ENCODE results near the gene HSPD1. TPM values are rescaled to one million over a fixed set of nuclear protein-coding genes. Genes with fewer than 3 reads are reported as not detected.
"Not testable (repeated sequence)": the region's sequence is repeated elsewhere in the genome, so short reads cannot be mapped to it uniquely, and the experiment has no call there.

HSPD1 gene
- total RNA-seq, 1 experiment from 2014 or later, result 452 TPM

DNA sequence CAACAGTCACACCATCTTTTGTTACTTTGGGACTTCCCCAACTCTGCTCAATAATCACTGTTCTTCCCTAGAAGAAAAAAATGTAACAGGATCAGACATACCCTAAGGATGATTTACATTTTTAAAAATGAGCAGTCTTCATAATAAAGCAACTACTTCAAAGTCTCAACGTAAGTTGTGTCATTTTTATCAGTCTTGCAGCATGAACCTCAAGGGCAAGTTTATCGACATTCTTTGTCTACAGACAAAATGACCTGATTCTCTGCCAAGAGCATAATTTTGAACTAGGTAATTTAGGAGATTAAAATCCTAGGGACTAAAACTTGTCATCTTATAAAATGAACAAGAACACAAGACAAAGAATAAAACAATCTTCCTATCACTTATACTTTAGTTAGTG, 2.3 kb downstream of the HSPD1 start:
- DNase-seq (ENCODE audit: low spot score), result no peak

- no peak for DNase-seq (ENCODE audit: low spot score)
These were observed 2.9 kb downstream of the HSPD1 start for GRCh38 chr2:197496695-197497094.

DNA sequence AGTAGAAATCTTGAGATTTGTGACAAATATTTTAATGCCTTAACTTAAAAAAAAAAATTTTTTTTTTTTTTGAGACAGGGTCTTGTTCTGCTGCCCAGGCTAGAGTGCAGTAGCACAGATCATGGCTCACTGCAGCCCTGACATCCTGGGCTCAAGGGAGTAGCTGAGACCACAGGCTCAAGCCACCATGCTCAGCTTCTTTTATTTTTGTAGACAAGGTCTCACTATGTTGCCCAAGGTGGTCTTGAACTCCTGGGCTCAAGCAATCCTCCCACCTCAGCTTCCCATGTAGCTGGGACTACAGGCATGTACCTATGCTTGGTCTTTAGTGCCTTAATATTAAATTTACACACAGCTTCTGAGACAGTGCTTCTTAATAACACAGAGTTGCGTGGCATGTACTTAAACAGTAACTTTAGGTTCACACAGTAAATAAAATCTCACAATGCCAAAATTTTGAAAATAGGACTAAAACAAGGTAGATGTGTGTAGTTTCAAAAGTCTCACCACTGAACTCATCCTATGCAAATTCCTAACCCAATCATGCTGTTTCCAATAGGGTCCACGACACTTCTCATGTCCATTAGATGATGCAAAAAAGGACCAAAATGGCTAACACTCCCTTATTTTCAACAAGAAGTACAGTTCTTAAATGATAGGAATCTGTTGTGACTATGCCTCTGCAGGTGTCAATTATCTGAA, 4.1 kb downstream of the HSPD1 start:
- no peak for DNase-seq (ENCODE audit: low spot score)

- DNase-seq (ENCODE audit: low spot score), result no peak
These were observed 12.3 kb downstream of the HSPD1 start for GRCh38 chr2:197487385-197487784.

DNA sequence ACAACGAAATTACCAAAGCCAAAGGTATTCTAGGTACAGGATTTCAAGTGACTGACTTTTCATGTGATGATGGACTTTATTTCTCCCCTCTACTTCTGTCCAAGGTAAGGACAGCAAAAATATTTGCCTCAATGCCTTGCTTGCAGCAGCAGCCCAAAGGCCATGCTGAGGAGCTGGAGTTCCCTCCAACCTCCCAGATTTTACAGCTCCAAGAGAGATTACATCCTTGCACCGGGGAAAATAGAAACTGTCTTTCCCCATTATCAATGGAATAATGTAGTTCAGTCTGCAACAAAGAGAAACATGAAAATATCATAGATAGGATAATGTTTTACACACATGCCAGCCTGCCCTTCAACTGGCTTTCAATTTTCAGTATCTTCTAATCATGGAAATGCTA, 13.5 kb downstream of the HSPD1 start:
- no peak for DNase-seq (ENCODE audit: low spot score)

DNA sequence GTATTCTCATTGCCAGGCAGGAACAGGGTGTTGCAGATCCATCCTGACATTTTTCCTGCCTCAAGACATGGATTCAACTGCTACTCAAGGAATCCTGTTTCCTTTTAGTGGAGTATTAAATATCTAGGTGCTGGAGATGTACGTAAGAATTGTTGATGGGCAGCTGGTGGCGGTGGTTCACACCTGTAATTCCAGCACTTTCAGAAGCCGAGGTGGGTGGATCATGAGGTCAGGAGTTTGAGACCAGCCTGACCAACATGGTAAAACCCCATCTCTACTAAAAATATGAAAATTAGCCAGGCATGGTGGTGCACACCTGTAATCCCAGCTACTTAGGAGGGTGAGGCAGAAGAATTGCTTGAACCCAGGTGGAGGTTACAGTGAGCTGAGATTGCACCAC, 15.4 kb downstream of the HSPD1 start:
- DNase-seq (ENCODE audit: low spot score), result not testable (repeated sequence)

- DNase-seq (ENCODE audit: low spot score), result no peak
These were observed 19.2 kb downstream of the HSPD1 start for GRCh38 chr2:197480165-197481036.

DNA sequence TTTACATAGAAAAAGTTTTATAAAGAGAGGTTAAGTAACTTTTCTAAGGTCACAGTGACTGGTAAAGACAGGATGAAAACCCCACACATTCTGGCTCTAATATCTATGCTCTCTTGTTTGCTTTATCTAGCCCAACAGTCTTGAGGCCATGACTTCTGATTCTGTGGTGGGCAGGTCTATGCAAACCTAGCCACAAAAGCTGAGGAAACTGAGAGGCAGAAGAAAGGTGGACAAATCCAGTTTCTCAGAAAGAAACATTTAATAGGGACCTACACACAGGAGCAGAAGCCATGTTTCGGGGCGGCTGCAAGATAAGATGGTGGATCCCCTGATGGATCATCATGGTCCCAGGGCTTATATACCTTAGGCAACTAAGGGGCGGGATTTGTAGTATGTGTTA, 21.8 kb downstream of the HSPD1 start:
- DNase-seq (ENCODE audit: low spot score), result no peak

DNA sequence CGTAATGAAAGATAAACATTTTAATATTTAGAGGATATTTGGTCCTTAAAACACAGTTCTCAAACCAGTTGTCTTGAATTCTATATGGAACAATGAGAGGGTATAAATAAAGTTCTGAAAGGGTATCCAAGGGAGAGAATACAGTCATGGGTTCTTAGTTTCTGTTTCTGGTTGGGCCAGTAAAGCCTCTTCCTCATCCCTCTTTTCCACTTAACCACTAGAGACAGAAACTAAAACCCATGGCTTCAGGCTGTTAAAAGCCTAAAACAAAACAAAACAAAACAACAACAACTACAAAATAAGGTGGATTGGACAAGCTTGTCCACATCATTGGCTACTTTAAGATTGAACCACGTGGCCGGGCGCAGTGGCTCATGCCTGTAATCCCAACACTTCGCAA, 27.5 kb downstream of the HSPD1 start:
- DNase-seq (ENCODE audit: low spot score), result no peak

GRCh38 chr2:197464175-197464574, 35.5 kb downstream of the HSPD1 start:
- no peak for DNase-seq (ENCODE audit: low spot score)

DNA sequence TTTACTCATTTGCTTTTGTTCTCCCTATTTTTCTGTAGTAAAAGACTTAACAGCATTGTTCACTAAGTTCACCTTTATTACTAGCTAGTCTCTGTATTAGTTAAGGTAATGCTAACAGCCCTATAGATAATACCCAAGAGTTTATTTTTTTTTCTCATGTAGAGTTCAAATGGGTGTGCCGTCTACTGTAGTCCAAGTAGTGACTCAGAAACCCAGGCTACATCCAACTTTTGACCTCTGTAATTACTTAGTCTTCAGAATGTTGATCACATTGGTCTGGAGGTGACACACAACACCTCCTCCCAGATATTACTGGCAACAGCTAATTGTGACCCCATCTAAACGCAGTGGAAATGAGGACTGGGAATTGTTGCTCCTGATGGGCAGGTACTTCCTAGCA, 38.6 kb downstream of the HSPD1 start:
- DNase-seq (ENCODE audit: low spot score), result no peak

DNA sequence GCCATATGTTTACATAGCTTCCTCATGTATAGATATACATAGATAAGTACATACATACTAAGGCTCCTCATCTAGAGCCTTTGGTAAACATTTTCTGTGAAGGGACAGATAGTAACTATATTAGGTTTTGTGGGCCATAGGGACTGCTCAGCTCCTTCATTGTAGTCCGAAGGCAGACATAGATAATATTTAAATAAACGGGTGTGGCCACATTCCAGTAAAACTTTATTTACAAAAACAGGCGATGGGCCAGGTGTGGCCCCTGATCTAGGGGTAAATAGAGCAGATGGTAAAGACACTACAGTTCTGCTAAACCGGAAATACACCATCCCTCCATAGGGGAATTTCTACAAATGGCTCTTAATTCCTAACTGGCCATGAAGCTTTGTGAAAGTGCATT, 39.0 kb downstream of the HSPD1 start:
- no peak for DNase-seq (ENCODE audit: low spot score)

DNA sequence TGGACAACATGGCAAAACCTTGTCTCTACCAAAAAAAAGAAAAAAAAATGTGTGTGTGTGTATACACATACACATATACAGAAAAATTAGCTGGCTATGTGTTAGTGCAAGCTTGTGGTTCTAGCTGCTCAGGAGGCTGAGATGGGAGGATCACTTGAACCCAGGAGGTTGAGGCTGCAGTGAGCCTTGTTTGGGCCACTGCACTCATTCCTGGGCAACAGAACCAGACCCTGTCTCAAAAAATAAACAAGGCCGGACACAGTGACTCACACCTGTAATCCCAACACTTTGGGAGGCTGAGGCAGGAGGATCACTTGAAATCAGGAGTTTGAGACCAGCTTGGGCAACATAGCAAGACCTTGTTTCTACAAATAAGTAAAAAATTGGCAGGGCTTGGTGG, 44.2 kb downstream of the HSPD1 start:
- no peak for DNase-seq (ENCODE audit: low spot score)

DNA sequence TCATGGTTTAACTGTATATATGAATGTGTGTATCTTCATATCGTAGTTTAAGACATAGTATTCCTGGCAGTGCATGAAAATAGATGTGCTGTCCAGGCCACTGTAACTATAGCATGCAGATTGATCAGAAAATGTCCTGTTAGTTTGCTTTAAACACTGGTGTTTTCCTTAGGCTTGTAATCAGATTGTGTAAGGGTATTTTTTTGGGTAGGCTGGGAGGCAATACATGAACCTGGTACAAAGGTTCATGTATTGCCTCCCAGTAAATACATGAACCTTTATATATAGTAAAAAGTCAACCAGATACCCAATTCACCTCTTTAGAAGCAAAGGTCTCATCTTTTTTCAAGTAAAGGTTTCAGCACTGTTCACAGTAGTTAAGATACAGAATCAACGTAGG, 44.7 kb downstream of the HSPD1 start:
- no peak for DNase-seq (ENCODE audit: low spot score)

GRCh38 chr2:197453914-197454398, 45.7 kb downstream of the HSPD1 start:
- no peak for DNase-seq (ENCODE audit: low spot score)

DNA sequence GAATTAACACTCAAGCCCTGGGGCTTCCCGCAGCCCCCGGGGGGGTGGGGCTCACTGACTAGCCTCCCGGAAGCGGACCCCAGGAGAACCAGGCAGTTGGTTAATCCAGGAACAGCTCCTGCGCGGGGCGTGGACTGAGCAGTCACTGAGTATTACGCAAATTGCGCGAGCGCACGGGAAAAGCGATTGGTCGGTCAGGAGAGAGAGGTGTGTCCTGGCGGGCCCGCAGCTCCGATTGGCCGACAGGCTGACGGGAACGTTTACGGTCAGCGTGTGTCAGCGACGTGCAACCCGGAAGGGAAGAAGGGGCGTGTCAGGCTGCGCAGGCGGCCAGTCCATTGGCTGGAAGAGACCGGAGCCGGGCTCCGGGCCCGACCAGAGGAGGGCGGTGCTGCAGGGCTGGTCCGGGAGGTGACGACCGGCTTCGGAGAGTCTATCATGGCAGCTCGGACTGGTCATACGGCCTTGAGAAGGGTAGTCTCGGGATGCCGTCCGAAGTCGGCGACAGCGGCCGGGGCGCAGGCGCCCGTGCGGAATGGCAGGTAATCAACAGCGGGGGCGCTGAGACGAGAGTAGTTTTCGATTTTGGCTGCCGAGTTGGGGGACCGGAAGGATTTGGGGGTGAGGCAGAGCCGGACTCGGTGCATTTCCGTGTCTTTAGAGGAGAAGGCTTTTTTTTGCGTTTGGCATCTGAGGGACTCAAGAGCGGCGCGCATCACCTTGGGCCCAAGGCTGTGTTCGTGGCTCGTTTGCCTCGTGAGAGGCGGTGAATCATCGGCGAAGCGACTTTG, 46.3 kb downstream of the HSPD1 start, which contains the start of gene COQ10B:
Gene COQ10B, plus strand, starts transcription at position 430 of the 791 bp plus-strand sequence. Its CDS starts 9 bp downstream, at position 439.
- DNase-seq (ENCODE audit: low spot score), result peak; percentile 100

DNA sequence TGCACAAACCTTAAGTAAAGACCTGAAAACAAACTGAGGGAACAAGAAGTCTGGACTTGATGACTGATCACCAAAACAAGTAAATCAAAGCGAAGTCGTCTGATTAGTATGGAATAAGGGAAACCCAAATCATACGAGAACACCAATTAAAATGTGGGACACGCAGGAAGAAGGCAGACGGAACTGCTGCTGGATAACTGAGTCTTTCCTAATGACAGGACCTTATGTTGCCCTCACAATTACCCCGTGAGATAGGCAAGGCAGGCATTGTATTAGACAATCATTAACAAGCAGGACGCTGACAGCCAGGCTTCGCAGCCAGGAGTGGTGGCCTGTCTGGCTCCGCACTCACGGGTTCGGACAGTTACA, 46.9 kb downstream of the HSPD1 start:
- DNase-seq (ENCODE audit: low spot score), result no peak

GRCh38 chr2:197450935-197451358, 48.7 kb downstream of the HSPD1 start:
- not testable (repeated sequence) for DNase-seq (ENCODE audit: low spot score)

GRCh38 chr2:197450465-197450864, 49.2 kb downstream of the HSPD1 start:
- DNase-seq (ENCODE audit: low spot score), result no peak

DNA sequence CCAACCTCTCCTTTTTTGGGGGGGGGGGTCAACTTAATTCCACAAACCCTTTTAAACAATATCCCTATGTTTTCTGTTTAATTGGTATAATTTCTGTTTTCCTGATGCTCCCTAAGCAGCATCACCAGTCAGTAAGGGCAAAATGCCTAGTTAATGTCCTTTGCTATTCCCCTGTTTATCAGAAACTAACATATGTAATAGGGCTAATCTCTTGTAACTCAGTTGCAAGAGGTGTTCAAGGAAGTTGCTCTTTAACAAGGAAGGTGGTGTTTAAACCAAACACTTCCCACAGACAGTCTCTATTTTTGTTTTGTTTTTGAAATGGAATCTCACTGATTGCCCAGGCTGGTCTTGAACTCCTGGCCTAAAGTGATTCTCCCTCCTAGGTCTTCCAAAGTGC, 52.8 kb downstream of the HSPD1 start:
- no peak for DNase-seq (ENCODE audit: low spot score)

DNA sequence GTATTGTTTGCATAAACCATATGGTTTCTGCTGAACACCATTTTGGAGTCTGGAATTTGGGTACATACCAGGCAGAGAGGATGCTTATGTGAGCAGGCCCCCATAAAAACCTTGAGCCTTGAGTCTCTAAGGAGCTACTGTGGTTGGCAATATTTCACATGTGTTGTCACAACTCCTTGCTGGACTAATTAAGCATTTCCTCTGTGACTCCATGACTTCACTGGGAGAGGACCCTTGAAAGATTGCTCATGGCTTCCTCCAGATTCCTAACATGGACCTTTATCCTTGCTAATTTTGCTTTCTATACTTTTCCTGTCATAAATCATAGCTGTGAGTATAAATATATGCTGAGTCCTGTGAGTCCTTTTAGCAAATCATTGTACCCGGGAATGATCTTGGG, 53.9 kb downstream of the HSPD1 start:
- DNase-seq (ENCODE audit: low spot score), result no peak

DNA sequence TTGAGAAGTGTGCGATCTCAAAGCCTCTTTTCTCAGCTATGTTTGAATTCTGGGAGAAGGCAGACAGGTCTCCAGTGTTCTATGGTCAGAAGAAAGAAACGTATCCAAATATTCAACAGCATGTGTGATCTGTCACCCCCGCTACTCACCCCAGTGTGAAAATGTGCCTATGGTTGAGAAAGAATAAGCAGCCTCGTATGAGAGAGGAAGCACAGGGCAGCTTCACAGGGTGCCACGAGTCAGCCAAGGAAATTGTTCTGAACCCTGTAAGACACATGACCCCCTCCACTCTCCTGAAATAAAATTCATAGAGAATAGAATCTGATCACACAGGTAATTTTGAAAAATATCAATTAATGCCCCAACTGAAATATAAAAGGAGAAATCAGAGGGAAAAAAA, 56.8 kb downstream of the HSPD1 start:
- DNase-seq (ENCODE audit: low spot score), result no peak

Data from H4 (cell line).